ENCODE data around the gene C3orf52. TPM values are rescaled to one million over a fixed set of nuclear protein-coding genes. Genes with fewer than 3 reads are reported as not detected.

Gene C3orf52
- total and polyA plus RNA-seq, 2 experiments from 2014 or later, result 8.1 to 16.6 TPM

- H3K4me3 Mint-ChIP-seq, result no peak overlapping the region
- ATAC-seq, result no peak
- Histone ChIP-seq H3K27ac (ENCODE audit: low read depth) (no peak overlapping the region), H3K4me2 (no peak overlapping the region), H3K4me1 (ENCODE audit: insufficient read depth) (peaks cover 13% of the 10 kb centered on the region), H3K4me3 (no peak overlapping the region), H3F3A (replicated peaks; ENCODE audit: low read depth) (no peaks in the 10 kb centered on the region), H3K36me3 (ENCODE audit: insufficient read depth) (no peaks in the 10 kb centered on the region), H3K79me2 (replicated peaks; ENCODE audit: insufficient read depth) (no peaks in the 10 kb centered on the region), H2AFZ (no peak overlapping the region), H3K9me2 (ENCODE audit: insufficient read depth) (no peaks in the 10 kb centered on the region), H3K27me3 (ENCODE audit: insufficient read depth) (no peaks in the 10 kb centered on the region), H4K20me1 (replicated peaks; ENCODE audit: insufficient read depth) (no peaks in the 10 kb centered on the region)
- H3K36me3 Mint-ChIP-seq (ENCODE audit: low read depth), result no peaks in the 10 kb centered on the region; the same call in 2 of the 3 replicates
- no peak overlapping the region for H3K27ac Mint-ChIP-seq
- TF ChIP-seq NANOG (IDR thresholded peaks at IDR 0.05; ENCODE audit: borderline replicate concordance) (no peak), CREB1 (CRISPR knock-in tag; IDR thresholded peaks at IDR 0.05; ENCODE audit: low read depth) (no peak), CTCF (conservative IDR thresholded peaks at IDR 0.05; ENCODE audit: low read depth in 2 of 2) (no peak), REST (IDR thresholded peaks at IDR 0.05; ENCODE audit: unreplicated experiment) (no peak), ZNF462 (CRISPR knock-in tag; IDR thresholded peaks at IDR 0.05) (no peak), ZNF114 (CRISPR knock-in tag; IDR thresholded peaks at IDR 0.05) (no peak), POLR2AphosphoS5 (IDR thresholded peaks at IDR 0.05; ENCODE audit: low read depth) (no peak), ETS1 (IDR thresholded peaks at IDR 0.05) (no peak), ZNF331 (CRISPR knock-in tag; IDR thresholded peaks at IDR 0.05; ENCODE audit: low read depth) (no peak), EZH2 (IDR thresholded peaks at IDR 0.05; ENCODE audit: low read depth, unreplicated experiment) (no peak), EZH2phosphoT487 (IDR thresholded peaks at IDR 0.05; ENCODE audit: unreplicated experiment) (no peak), JUNB (IDR thresholded peaks at IDR 0.05; ENCODE audit: unreplicated experiment) (no peak), STAT1 (IDR thresholded peaks at IDR 0.05; ENCODE audit: unreplicated experiment) (no peak)
- DNase-seq (ENCODE audit: low spot score), result no peak
- H3K9me3 Mint-ChIP-seq, result peaks cover 5% of the 10 kb centered on the region; the same call in 2 of the 3 replicates
- H3K27me3 Mint-ChIP-seq (ENCODE audit: insufficient read depth, low read depth, poor library complexity), result no peaks in the 10 kb centered on the region
- H3K4me1 Mint-ChIP-seq, result peaks cover 34% of the 10 kb centered on the region
Measured at GRCh38 chr3:112056451-112056929, 29.7 kb upstream of the C3orf52 start.

All from GM23338 (cell line).